ENCODE results near the gene PPFIA3.

DNA sequence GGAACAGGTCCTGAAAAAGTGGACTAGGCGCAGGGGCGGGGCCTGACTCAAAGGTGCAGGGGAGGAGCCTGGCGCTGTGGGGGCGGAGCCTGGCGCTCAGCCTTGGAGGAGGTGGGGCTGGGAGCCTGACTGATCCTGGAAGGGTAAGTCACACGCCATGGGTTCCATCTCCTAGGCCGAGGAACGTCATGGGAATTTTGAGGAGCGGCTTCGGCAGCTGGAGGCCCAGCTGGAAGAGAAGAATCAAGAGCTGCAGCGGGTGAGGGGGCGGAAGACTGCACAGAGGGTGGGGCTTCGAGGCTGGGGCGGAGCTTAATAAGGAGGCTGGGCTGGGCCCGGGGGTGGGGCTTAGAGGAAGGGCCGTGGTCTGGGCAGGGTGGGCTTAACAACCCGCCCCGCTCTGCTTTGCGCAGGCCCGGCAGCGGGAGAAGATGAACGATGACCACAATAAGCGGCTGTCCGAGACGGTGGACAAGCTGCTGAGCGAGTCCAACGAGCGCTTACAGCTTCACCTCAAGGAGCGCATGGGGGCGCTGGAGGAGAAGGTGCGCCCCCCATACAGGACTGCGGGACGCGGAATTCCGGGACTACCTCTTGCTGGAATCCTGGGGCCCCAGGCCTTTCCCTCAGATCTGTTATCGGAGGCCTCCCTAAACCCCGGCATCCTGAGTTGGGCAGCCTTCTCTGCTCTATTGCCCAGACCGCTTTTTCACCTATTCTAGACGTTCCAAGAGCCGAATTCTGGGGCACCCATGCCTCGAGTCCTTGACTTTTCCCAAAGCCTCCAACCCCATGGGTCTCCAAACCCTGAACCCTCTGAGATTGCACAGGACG lies 14.5 kb downstream of the PPFIA3 start:
- TF ChIP-seq POLR2A (IDR thresholded peaks at IDR 0.05) = no peak
- TF ChIP-seq CTCF (IDR thresholded peaks at IDR 0.05) = no peak

All from testis (tissue), 2 donors.